Neural progenitor cell (in vitro differentiated cells): ENCODE results near the gene MGMT. TPM values are rescaled to one million over a fixed set of nuclear protein-coding genes. Genes with fewer than 3 reads are reported as not detected.
"Not testable (repeated sequence)": the region's sequence is repeated elsewhere in the genome, so short reads cannot be mapped to it uniquely, and the experiment has no call there.

Source experiments
- DNase-seq: peaks from one replicate; pipeline ENCODE4 v3.0.0-alpha.2; 2016; ENCODE audit warnings: low spot score
- H2AFZ ChIP-seq: fragments of 200-600 bp; sonication (generic); replicated peaks from 2 replicates; pipeline ENCODE4 v1.6.1; 2016; ENCODE audit warnings: antibody characterized with exemption
- H3F3A ChIP-seq: fragments of 200-600 bp; sonication (generic); 2 replicates; pipeline ENCODE4 v1.6.1; 2016; ENCODE audit warnings: antibody characterized with exemption, low read depth
- H3K27ac ChIP-seq: fragments of 200-600 bp; sonication (generic); 2 replicates; pipeline ENCODE4 v1.5.1; 2016; ENCODE audit warnings: mild to moderate bottlenecking
- H3K27me3 ChIP-seq: fragments of 200-600 bp; sonication (generic); 2 replicates; pipeline ENCODE4 v1.6.1; 2016; ENCODE audit warnings: mild to moderate bottlenecking, moderate library complexity
- H3K36me3 ChIP-seq: fragments of 200-600 bp; sonication (generic); 2 replicates; pipeline ENCODE4 v1.5.1; 2016
- H3K4me1 ChIP-seq: fragments of 200-600 bp; sonication (generic); 2 replicates; pipeline ENCODE4 v1.6.1; 2016; ENCODE audit warnings: mixed run types
- H3K4me2 ChIP-seq: fragments of 200-600 bp; sonication (generic); 2 replicates; pipeline ENCODE4 v1.6.1; 2016
- H3K4me3 ChIP-seq: fragments of 200-600 bp; sonication (generic); 2 replicates; pipeline ENCODE4 v1.5.1; 2016
- H3K79me2 ChIP-seq: fragments of 200-600 bp; sonication (generic); 2 replicates; pipeline ENCODE4 v1.6.1; 2016; ENCODE audit warnings: low read depth
- H3K9ac ChIP-seq: fragments of 200-600 bp; sonication (generic); 2 replicates; pipeline ENCODE4 v1.6.1; 2016
- H3K9me3 ChIP-seq: fragments of 200-600 bp; sonication (generic); 2 replicates; pipeline ENCODE4 v1.5.1; 2016; ENCODE audit warnings: low read depth
- H4K20me1 ChIP-seq: fragments of 200-600 bp; sonication (generic); 2 replicates; pipeline ENCODE4 v1.6.1; 2016; ENCODE audit warnings: low read depth
- H3K27ac Mint-ChIP-seq: 3 replicates; pipeline ENCODE4 v1.8.0; 2021; ENCODE audit warnings: mixed read lengths
- H3K27me3 Mint-ChIP-seq: 2 replicates; pipeline ENCODE4 v1.8.0; 2022; ENCODE audit warnings: low read depth, mild to moderate bottlenecking, inconsistent platforms, moderate library complexity, mixed read lengths; ENCODE audit not compliant: insufficient read depth
- H3K36me3 Mint-ChIP-seq: 3 replicates; pipeline ENCODE4 v1.8.0; 2021; ENCODE audit warnings: mixed read lengths
- H3K4me1 Mint-ChIP-seq: 3 replicates; pipeline ENCODE4 v1.8.0; 2021; ENCODE audit warnings: mixed read lengths
- H3K4me3 Mint-ChIP-seq: 3 replicates; pipeline ENCODE4 v1.8.0; 2021; ENCODE audit warnings: mild to moderate bottlenecking, moderate library complexity, mixed read lengths
- H3K9me3 Mint-ChIP-seq: 3 replicates; pipeline ENCODE4 v1.8.0; 2020; ENCODE audit warnings: mixed read lengths
- CTCF ChIP-seq: fragments of 200-600 bp; sonication (generic); IDR thresholded peaks from 2 replicates; pipeline ENCODE4 v1.5.1; 2017; ENCODE audit warnings: antibody characterized with exemption, mild to moderate bottlenecking
- EZH2 ChIP-seq: fragments of 200-600 bp; sonication (generic); IDR thresholded peaks from 2 replicates; pipeline ENCODE4 v1.6.1; 2017; ENCODE audit warnings: antibody characterized with exemption, mild to moderate bottlenecking, moderate library complexity
- EZH2phosphoT487 ChIP-seq: fragments of 200-600 bp; sonication (generic); IDR thresholded peaks from 2 replicates; pipeline ENCODE4 v1.6.1; 2017; ENCODE audit warnings: antibody characterized with exemption
- total RNA-seq: library from RNA; depleted of rRNA; stranded (reverse); fragments of >200 nt; gene quantifications from 2 replicates; pipeline ENCODE4 v1.2.3, GENCODE V29; 2015; ENCODE audit warnings: low replicate concordance

The MGMT gene
- total RNA-seq, 1 donor from 2014 or later = 17.5 TPM

DNA sequence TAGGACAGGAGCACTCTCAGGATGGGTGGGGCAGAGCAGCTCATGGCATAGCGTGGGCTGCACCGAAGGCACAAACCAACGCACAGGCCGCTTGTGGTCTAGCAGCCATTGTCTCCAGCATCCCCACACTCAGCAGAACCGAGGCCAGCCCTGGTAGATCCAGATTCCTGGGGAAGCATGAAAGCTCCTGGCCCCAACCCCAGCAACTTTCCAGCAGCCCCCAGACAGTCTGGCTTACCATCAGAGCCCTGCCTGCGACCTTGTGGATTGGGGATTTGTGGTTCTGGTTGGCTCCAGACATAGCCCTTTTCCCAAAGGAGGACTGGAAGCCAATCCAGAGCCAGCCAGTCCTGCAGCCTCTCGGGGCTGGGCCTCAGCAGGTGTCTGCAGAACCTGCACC is 33.8 kb upstream of the MGMT start:
- Histone ChIP-seq H3K27ac (no peak overlapping the region), H3K27me3 (no peaks in the 10 kb centered on the region), H3K4me1 (no peaks in the 10 kb centered on the region), H3K79me2 (no peaks in the 10 kb centered on the region), H3K4me3 (no peak overlapping the region), H3K36me3 (no peaks in the 10 kb centered on the region), H3K4me2 (no peak overlapping the region), H2AFZ (no peak overlapping the region), H3K9ac (no peak overlapping the region), H4K20me1 (no peaks in the 10 kb centered on the region), H3F3A (no peaks in the 10 kb centered on the region), H3K9me3 (no peaks in the 10 kb centered on the region)
- Mint-ChIP-seq H3K4me1 (peaks cover 5% of the 10 kb centered on the region), H3K27ac (no peak overlapping the region), H3K36me3 (no peaks in the 10 kb centered on the region), H3K4me3 (no peak overlapping the region), H3K27me3 (peaks cover 4% of the 10 kb centered on the region), H3K9me3 (peaks cover 12% of the 10 kb centered on the region)
- TF ChIP-seq CTCF = no peak
- no peak for TF ChIP-seq EZH2
- no peak for TF ChIP-seq EZH2phosphoT487
- no peak for DNase-seq

- H3K27me3 ChIP-seq, H3K4me3 Mint-ChIP-seq, H3K27ac Mint-ChIP-seq, H3K4me1 ChIP-seq, H3F3A ChIP-seq, H3K4me1 Mint-ChIP-seq, H4K20me1 ChIP-seq, H2AFZ ChIP-seq, H3K9me3 ChIP-seq, H3K4me3 ChIP-seq, H3K27ac ChIP-seq, H3K79me2 ChIP-seq, H3K9ac ChIP-seq, DNase-seq, H3K36me3 Mint-ChIP-seq, H3K4me2 ChIP-seq, H3K36me3 ChIP-seq, H3K27me3 Mint-ChIP-seq: not testable (repeated sequence)
- H3K9me3 Mint-ChIP-seq = peaks cover 12% of the 10 kb centered on the region
Measured at GRCh38 chr10:129435724-129436123, 31.3 kb upstream of the MGMT start.

DNA sequence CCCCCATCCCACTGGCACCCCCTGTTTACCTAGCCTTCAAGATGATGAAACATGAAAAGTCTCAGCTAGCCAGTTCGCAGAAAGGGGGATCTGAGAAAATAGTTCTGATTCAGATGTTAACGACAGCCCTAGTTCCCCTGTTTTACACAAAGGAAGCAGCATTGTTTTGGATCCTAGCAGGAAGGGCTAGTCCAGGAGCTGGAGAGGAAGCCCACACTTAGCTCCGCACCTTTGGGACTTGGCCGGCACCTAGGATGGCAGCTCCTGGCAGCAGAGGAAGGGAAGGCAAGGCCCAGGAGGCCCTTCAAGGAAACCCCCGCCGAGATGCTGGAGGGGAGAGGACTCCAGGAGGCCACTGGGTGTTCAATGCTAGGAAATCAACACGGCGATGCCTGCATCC is 29.0 kb upstream of the MGMT start:
- no peaks in the 10 kb centered on the region for H3K36me3 Mint-ChIP-seq
- Histone ChIP-seq H3K9me3 (no peaks in the 10 kb centered on the region), H3F3A (peaks cover 3% of the 10 kb centered on the region), H4K20me1 (no peaks in the 10 kb centered on the region), H3K36me3 (no peaks in the 10 kb centered on the region), H2AFZ (peak overlapping the region; percentile 76), H3K9ac (no peak overlapping the region), H3K79me2 (no peaks in the 10 kb centered on the region), H3K4me3 (no peak overlapping the region), H3K4me1 (peaks cover 4% of the 10 kb centered on the region), H3K27ac (no peak overlapping the region), H3K4me2 (no peak overlapping the region), H3K27me3 (no peaks in the 10 kb centered on the region)
- H3K27me3 Mint-ChIP-seq = peaks cover 8% of the 10 kb centered on the region
- no peak overlapping the region for H3K4me3 Mint-ChIP-seq
- H3K9me3 Mint-ChIP-seq = peaks cover 12% of the 10 kb centered on the region
- peaks cover 8% of the 10 kb centered on the region for H3K4me1 Mint-ChIP-seq
- TF ChIP-seq EZH2 = no peak
- DNase-seq = no peak
- H3K27ac Mint-ChIP-seq = no peak overlapping the region

GRCh38 chr10:129440247-129440646 is 26.8 kb upstream of the MGMT start:
- Mint-ChIP-seq H3K27ac (no peak overlapping the region), H3K9me3 (peaks cover 11% of the 10 kb centered on the region), H3K27me3 (peaks cover 7% of the 10 kb centered on the region), H3K36me3 (no peaks in the 10 kb centered on the region), H3K4me1 (peaks cover 4% of the 10 kb centered on the region), H3K4me3 (no peak overlapping the region)
- Histone ChIP-seq H3K79me2 (no peaks in the 10 kb centered on the region), H3K9ac (no peak overlapping the region), H3K4me3 (no peak overlapping the region), H3K9me3 (no peaks in the 10 kb centered on the region), H3K27me3 (no peaks in the 10 kb centered on the region), H3K4me1 (peaks cover 4% of the 10 kb centered on the region), H3K4me2 (no peak overlapping the region), H3F3A (peaks cover 3% of the 10 kb centered on the region), H2AFZ (no peak overlapping the region), H3K36me3 (no peaks in the 10 kb centered on the region), H4K20me1 (no peaks in the 10 kb centered on the region), H3K27ac (no peak overlapping the region)
- DNase-seq = no peak
- TF ChIP-seq EZH2phosphoT487 (no peak), CTCF (no peak), EZH2 (no peak)
